ENCODE results near the gene MEF2D.

MEF2D gene

DNA sequence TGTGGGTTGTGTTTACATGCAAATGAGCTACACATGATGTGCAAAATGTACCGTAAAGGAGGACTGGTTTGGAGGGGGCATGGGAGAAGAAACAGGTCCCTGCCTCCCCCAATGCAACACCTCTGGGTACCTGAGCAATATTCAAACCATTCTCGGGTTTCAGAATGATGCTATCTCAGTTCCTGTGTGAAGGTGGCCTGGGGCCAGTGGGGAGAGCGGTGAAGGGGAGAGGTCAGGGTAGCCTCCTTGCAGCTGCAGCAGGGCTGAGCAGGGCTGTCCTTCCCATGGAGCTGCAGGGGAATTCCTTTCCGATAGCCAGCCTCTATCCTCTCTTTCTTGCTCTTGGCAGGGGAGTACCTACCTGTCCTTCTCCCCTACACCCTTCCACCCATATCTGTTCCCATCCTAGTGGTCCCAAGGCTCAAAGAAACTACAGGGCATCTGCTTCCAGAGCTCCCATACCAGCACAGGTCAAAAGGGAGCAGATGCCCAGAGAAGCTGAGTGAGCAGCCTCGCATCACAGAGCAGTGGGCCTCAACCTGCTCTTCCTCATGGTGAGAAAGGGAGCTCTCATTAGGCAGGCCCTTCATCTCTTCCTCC is 11.9 kb downstream of the MEF2D start:
- DNase-seq (ENCODE audit: low read depth in 2 of 2), result no peak

DNA sequence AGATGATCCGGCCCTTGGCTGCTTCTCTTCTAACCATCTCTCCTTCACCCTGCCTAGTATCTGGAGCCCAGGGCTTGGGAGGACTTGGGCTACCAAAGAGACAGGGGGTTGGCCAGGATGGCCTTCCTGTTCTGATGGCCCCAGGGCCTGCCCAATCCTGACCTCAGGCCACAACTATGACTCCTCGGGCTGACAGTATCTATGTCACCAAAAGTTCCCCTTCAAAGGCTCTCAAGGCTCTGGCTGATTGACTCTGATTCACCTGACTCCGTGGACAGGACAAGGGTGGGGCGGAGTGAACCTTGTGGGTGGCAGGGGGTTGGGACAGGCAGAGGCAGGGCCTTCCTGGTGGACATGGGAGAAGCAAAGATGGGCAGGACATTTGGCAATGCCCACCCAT is 12.7 kb downstream of the MEF2D start:
- DNase-seq (ENCODE audit: low read depth in 2 of 2), result no peak

- no peak for DNase-seq (ENCODE audit: low read depth in 2 of 2)
Observed at GRCh38 chr1:156486421-156487344, 13.9 kb downstream of the MEF2D start.

DNA sequence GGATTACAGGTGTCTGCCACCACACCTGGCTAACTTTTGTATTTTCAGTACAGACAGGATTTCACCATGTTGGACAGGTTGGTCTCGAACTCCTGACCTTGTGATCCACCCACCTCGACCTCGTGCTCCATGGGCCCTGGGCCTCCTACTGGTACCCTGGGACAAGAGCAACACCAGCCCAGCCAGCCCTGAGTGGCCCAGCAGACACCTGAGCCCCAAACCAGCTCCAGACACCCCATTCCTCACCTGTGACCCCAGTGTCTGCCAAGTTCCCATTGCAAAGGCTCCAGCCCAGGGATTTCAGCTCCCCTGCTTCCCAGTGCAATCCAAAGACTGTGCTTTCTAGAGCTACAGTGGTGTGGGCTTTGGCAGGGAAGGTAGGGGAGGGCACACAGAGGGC is 14.6 kb downstream of the MEF2D start:
- no peak for DNase-seq (ENCODE audit: low read depth in 2 of 2)

- DNase-seq (ENCODE audit: low read depth in 2 of 2), result no peak
Observed at GRCh38 chr1:156484480-156485058, 16.0 kb downstream of the MEF2D start.

DNA sequence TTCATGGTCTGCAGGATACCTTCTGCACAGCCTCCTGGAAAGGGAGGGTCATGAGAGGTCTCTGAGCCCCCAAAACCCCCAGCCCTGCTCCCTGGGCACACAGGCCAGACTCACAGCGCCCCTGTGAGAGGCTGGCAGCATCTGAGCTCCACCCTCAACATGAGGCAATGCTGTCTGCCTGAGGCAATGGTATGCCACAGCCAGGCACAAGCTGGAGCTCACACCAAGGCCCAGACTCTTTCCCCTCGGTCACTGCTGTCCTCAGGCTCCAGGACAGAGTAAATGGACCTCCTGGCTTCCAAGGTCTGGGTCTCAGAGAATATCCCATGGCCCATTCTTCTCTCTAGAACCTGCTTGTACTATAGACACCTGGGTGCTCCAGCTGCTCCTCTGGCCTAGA is 17.2 kb downstream of the MEF2D start:
- DNase-seq (ENCODE audit: low read depth in 2 of 2), result no peak

- DNase-seq (ENCODE audit: low read depth in 2 of 2), result no peak
Observed at GRCh38 chr1:156482276-156482675, 18.3 kb downstream of the MEF2D start.

GRCh38 chr1:156481527-156481926 is 19.0 kb downstream of the MEF2D start:
- no peak for DNase-seq (ENCODE audit: low read depth in 2 of 2)

DNA sequence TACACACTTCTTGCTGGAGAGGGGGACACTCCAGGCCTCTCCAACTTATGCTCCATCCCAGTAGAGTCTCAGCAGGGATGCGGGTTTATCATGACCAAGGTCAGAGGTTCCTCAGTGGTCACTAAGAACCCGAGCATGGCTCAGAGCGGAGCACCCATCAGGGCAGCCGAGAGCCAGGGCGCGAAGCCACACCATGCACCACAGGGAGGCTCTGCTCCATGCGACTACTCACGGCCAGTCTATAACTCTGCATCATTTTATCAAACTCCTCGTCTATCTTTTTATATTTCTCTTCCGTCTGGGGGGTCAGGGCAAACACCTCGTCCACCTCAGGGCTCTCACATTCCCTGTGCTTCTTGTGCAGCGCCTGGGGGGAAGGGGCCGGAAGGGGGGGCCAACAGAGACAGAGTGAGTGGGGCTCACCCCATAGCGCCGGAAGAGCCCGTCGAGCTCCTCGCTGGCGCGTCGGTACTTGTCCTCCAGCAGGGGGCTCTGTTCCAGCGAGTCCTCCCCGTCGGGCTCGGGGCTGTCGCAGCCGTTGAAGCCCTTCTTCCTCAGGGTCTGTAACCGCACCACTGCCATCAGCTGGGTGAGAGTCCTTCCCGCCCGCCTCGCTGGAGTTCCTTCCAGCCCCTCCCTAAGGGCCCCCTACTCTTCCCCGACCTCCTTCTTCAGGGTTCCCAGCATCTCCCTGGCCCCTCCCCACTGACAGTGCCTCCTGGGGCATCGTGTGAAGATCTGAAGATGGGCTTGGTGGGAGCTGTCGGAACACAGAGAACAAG is 20.0 kb downstream of the MEF2D start:
- DNase-seq (ENCODE audit: low read depth in 2 of 2), result no peak

- DNase-seq (ENCODE audit: low read depth in 2 of 2), result no peak
Observed at GRCh38 chr1:156480016-156480370, 20.6 kb downstream of the MEF2D start.

- no peak for DNase-seq (ENCODE audit: low read depth in 2 of 2)
Observed at GRCh38 chr1:156479093-156480015, 21.2 kb downstream of the MEF2D start.

DNA sequence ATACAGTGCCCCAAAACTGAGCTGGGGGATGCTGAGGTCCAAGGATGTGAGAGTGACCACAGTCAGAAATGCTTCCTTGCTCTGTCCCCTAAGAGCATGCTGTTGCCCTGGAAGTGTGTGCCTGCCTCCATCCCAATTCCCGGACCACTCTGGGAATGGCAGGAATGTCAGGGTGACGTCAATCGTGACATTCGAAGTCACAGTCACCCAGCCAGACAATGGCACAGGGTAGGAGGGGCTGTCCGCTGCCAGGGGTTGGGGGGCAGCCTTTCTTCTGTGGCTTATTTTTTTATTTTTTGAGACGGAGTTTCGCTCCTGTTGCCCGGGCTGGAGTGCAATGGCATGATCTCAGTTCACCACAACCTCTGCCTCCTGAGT is 22.3 kb downstream of the MEF2D start:
- DNase-seq (ENCODE audit: low read depth in 2 of 2), result no peak

- DNase-seq (ENCODE audit: low read depth in 2 of 2), result no peak
Observed at GRCh38 chr1:156477526-156478249, 22.9 kb downstream of the MEF2D start.

DNA sequence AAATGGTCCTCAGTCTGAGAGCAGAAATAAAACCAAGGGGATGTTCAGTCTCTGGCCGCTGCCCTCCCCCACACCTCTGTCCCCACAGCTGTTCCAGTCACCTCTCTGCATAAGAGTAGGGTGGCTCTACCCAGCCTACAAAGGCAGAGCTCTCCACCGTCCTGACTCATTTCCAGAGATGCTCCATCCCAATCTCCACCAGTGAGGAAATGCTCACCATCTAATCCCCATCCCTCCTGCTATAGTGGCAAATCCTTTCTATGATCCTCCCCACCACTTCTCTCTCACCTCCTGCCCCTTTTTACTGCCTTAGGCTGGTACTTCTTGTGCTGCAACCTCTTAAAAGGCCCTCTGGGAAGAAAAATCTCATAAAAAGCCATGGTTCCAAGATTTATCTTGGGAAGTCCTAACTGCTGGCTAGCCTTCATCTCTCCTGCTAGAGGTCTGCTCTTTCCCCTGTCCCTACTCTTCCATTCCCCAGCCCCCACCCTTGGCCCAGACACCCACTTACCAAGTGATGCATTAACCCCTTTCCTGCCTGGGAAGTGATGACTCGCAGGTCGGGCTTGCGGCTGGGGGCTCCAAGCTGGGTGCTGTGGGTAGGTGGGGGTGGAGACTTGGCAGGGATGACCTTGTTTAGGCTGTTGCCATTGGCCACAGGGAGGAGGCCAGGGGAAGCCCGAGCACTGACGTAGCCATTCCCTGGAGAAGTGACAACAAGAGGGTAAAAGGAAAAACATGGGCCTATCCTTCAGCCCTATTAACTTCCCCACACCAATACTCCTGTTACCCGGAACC is 23.9 kb downstream of the MEF2D start:
- peak; percentile 47 to 55 for DNase-seq (ENCODE audit: low read depth in 2 of 2)

GRCh38 chr1:156475568-156476500 is 24.7 kb downstream of the MEF2D start:
- no peak for DNase-seq (ENCODE audit: low read depth in 2 of 2)

GRCh38 chr1:156474966-156475365 is 25.6 kb downstream of the MEF2D start:
- DNase-seq (ENCODE audit: low read depth in 2 of 2), result no peak

- no peak for DNase-seq (ENCODE audit: low read depth in 2 of 2)
Observed at GRCh38 chr1:156471496-156472490, 28.8 kb downstream of the MEF2D start.
